Heart left ventricle (tissue), 13 donors: ENCODE results near the gene WDR33.

Source experiments
- POLR2A ChIP-seq, 2 donors: fragments of 450-650 bp; IDR thresholded peaks; one replicate each; pipeline ENCODE4 v1.6.1; 2017; ENCODE audit warnings: antibody characterized with exemption in 2 of 2, mild to moderate bottlenecking in 2 of 2, moderate library complexity in 2 of 2
- TF ChIP-seq, protein P1 (sequence below), 12 donors: fragments of 200-600 bp; sonication (generic) in 4 of 12; IDR thresholded peaks; one replicate each; pipeline versions ENCODE4 v1.5.0 to v1.8.0; 2018 to 2022; ENCODE audit warnings: antibody characterized with exemption in 12 of 12, mild to moderate bottlenecking in 5 of 12
- donor health status: ischemic (EF 13 %, LVEDD 7.1; RV severe dilation, severe dysfunction).
- donor health status: DM: no; HTN: yes; CAD: no.
- donor health status: DM: no; HTN: no; CAD: no.
- donor health status: ischemic (EF 25% LVEDD 6.9; RV normal size, moderate dysfunction).
- donor health status: ischemic (EF 25% LVEDD 5.7; RV mildly dilated, moderate dysfunction).
- donor health status: ischemic (EF 35%, LVEDD 5.7; RV mildly dilated, moderate dysfunction).
- donor health status: nonischemic (EF 11% LVEDD 7.7; RV severe dilation, severe dysfunction).
- donor health status: DM: yes; HTN: yes; CAD: no.
- donor health status: PGD.
- donor health status: ischemic (EF 29% LVEDD 5.4; RV normal size, mild dysfunction).
- donor health status: nonischemic (EF 23%, LVEDD 6.1; RV moderate dilation, normal function).

- TF ChIP-seq, protein P1, sequence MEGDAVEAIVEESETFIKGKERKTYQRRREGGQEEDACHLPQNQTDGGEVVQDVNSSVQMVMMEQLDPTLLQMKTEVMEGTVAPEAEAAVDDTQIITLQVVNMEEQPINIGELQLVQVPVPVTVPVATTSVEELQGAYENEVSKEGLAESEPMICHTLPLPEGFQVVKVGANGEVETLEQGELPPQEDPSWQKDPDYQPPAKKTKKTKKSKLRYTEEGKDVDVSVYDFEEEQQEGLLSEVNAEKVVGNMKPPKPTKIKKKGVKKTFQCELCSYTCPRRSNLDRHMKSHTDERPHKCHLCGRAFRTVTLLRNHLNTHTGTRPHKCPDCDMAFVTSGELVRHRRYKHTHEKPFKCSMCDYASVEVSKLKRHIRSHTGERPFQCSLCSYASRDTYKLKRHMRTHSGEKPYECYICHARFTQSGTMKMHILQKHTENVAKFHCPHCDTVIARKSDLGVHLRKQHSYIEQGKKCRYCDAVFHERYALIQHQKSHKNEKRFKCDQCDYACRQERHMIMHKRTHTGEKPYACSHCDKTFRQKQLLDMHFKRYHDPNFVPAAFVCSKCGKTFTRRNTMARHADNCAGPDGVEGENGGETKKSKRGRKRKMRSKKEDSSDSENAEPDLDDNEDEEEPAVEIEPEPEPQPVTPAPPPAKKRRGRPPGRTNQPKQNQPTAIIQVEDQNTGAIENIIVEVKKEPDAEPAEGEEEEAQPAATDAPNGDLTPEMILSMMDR (IDR thresholded peaks at IDR 0.05), result no peak
- no peak for TF ChIP-seq POLR2A (IDR thresholded peaks at IDR 0.05)
Observed at GRCh38 chr2:127656569-127657231, 154.3 kb downstream of the WDR33 start.
